Endothelial cell of umbilical vein (primary cell): ENCODE results near the gene DR1. TPM values are rescaled to one million over a fixed set of nuclear protein-coding genes. Genes with fewer than 3 reads are reported as not detected.

ENCODE experiments used
- BruUV-seq: library from RNA; stranded (reverse); fragments of 400-500 nt; replicated peaks from 2 replicates; lab custom pipeline; 2021; lab: Mats Ljungman, UMichigan
- CTCF ChIA-PET: fragments of 300-600, 350-600 bp; sonication (Branson Sonifier 250); formaldehyde crosslinking; loops from one replicate; lab custom pipeline; 2021; ENCODE audit warnings: antibody characterized with exemption, inconsistent platforms; lab: Charles Lee
- POLR2A ChIA-PET: fragments of 300-600, 350-600 bp; sonication (Branson Sonifier 250); formaldehyde crosslinking; loops from one replicate; lab custom pipeline; 2021; ENCODE audit warnings: antibody characterized with exemption, inconsistent platforms; lab: Charles Lee
- DNase-seq: peaks from one replicate; pipeline ENCODE4 v3.0.0-alpha.2; 2011; ENCODE audit warnings: low read depth, low spot score
- FAIRE-seq: peaks from 2 replicates; lab custom pipeline; 2011; peaks lifted over from hg19 to GRCh38; lab: Jason Lieb, UNC
- H2AFZ ChIP-seq: 2 replicates; pipeline ENCODE4 v1.6.0; 2012; ENCODE audit warnings: low read depth, low read length, control low read depth, inconsistent platforms
- H3K27ac ChIP-seq: 2 replicates; pipeline ENCODE4 v1.5.1; 2011; ENCODE audit warnings: low read depth, mild to moderate bottlenecking, control low read depth, low read length, moderate library complexity; ENCODE audit not compliant: insufficient read depth
- H3K27me3 ChIP-seq, 2 experiments: 2 replicates each; pipeline versions ENCODE4 v1.6.0 to v1.6.1; 2011; ENCODE audit warnings: low read length in 2 of 2, mixed read lengths in 1 of 2; ENCODE audit not compliant: control insufficient read depth in 2 of 2, insufficient read depth in 2 of 2
- H3K36me3 ChIP-seq, 2 experiments: 2 replicates in 1 of 2; 3 replicates in 1 of 2; pipeline ENCODE4 v1.5.1; 2011; ENCODE audit warnings: low read length in 2 of 2, mild to moderate bottlenecking in 1 of 2, moderate library complexity in 1 of 2; ENCODE audit not compliant: control insufficient read depth in 2 of 2, insufficient read depth in 2 of 2; ENCODE audit errors: extremely low read depth in 1 of 2
- H3K4me1 ChIP-seq: 3 replicates; pipeline ENCODE4 v1.5.1; 2011; ENCODE audit warnings: mild to moderate bottlenecking, low read length; ENCODE audit not compliant: control insufficient read depth, insufficient read depth; ENCODE audit errors: extremely low read depth
- H3K4me2 ChIP-seq: 2 replicates; pipeline ENCODE4 v1.6.1; 2011; ENCODE audit warnings: low read length, control low read depth, mixed read lengths; ENCODE audit not compliant: insufficient read depth
- H3K4me3 ChIP-seq, 3 experiments: fragments of 200-600 bp in 1 of 3; sonication (generic), shearing (Covaris generic) in 1 of 3; replicated peaks in 1 of 3; 2 replicates each; pipeline ENCODE4 v1.5.1; 2011 to 2016; ENCODE audit warnings: control low read depth in 3 of 3, low read length in 3 of 3, mild to moderate bottlenecking in 2 of 3, inconsistent platforms in 1 of 3, low read depth in 1 of 3, moderate library complexity in 1 of 3; ENCODE audit not compliant: insufficient read depth in 1 of 3
- H3K79me2 ChIP-seq: 2 replicates; pipeline ENCODE4 v1.6.0; 2012; ENCODE audit warnings: low read length, inconsistent platforms; ENCODE audit not compliant: control insufficient read depth, insufficient read depth
- H3K9ac ChIP-seq: replicated peaks from 2 replicates; pipeline ENCODE3; 2011; ENCODE audit warnings: low read length, control low read depth; ENCODE audit not compliant: insufficient read depth; ENCODE audit errors: extremely low read depth
- H3K9me1 ChIP-seq: replicated peaks from 3 replicates; pipeline ENCODE4 v1.6.0; 2011; ENCODE audit warnings: mild to moderate bottlenecking, low read length; ENCODE audit not compliant: control insufficient read depth, insufficient read depth; ENCODE audit errors: extremely low read depth
- H3K9me3 ChIP-seq: replicated peaks from 2 replicates; pipeline ENCODE4 v1.5.1; 2012; ENCODE audit warnings: low read length, inconsistent platforms; ENCODE audit not compliant: control insufficient read depth, insufficient read depth
- H4K20me1 ChIP-seq: replicated peaks from 2 replicates; pipeline ENCODE3; 2011; ENCODE audit warnings: mild to moderate bottlenecking, low read length; ENCODE audit not compliant: control insufficient read depth, insufficient read depth; ENCODE audit errors: extremely low read depth
- CTCF ChIP-seq, 2 donors: IDR thresholded peaks; 1 replicate in 1 of 2; 2 replicates in 1 of 2; pipeline ENCODE4 v1.5.1; 2011; ENCODE audit warnings: low read length in 2 of 2, mild to moderate bottlenecking in 2 of 2, moderate library complexity in 2 of 2, control low read depth in 1 of 2, inconsistent platforms in 1 of 2, low read depth in 1 of 2; ENCODE audit not compliant: insufficient read depth in 1 of 2; ENCODE audit errors: extremely low read depth in 1 of 2
- EZH2 ChIP-seq: IDR thresholded peaks from 2 replicates; pipeline ENCODE4 v1.6.1; 2012; ENCODE audit warnings: borderline replicate concordance, low read depth, mild to moderate bottlenecking, moderate library complexity, low read length, inconsistent platforms; ENCODE audit not compliant: severe bottlenecking
- FOS ChIP-seq: IDR thresholded peaks from 2 replicates; pipeline ENCODE4 v1.6.1; 2011; ENCODE audit warnings: mild to moderate bottlenecking, low read length, moderate library complexity, borderline replicate concordance; ENCODE audit not compliant: insufficient read depth
- GATA2 ChIP-seq: IDR thresholded peaks from 2 replicates; pipeline ENCODE4 v1.7.0; 2011; ENCODE audit warnings: low read depth, mild to moderate bottlenecking, moderate library complexity, mixed read lengths, low read length; ENCODE audit not compliant: insufficient read length, insufficient read depth
- JUN ChIP-seq: IDR thresholded peaks from 2 replicates; pipeline ENCODE4 v1.6.1; 2011; ENCODE audit warnings: borderline replicate concordance, low read depth; ENCODE audit not compliant: insufficient read length, insufficient read depth
- MAX ChIP-seq: IDR thresholded peaks from 2 replicates; pipeline ENCODE4 v1.6.1; 2011; ENCODE audit not compliant: insufficient read depth, insufficient read length
- MYC ChIP-seq: IDR thresholded peaks from one replicate; pipeline ENCODE4 v1.6.1; 2011; ENCODE audit warnings: mild to moderate bottlenecking, low read depth, low read length
- POLR2A ChIP-seq: IDR thresholded peaks from 2 replicates; pipeline ENCODE4 v1.6.1; 2012; ENCODE audit warnings: low read depth, mild to moderate bottlenecking, control low read depth, low read length
- POLR2AphosphoS5 ChIP-seq: IDR thresholded peaks from 2 replicates; pipeline ENCODE4 v1.6.1; 2012; ENCODE audit warnings: low read depth, mild to moderate bottlenecking, control low read depth, low read length, moderate library complexity; ENCODE audit not compliant: insufficient read depth
- dilution Hi-C: fragments of 300-500 bp; cut with MboI; formaldehyde crosslinking; loops from one replicate; pipeline ENCODE4 v1.15.0; 2019; ENCODE audit warnings: low sequenced_read_pairs; ENCODE audit not compliant: extremely low pct_ligation_motif_present
- intact Hi-C: fragments of 100-400 bp; cut with micrococcal nuclease; formaldehyde crosslinking; loops from one replicate; pipeline ENCODE4 v1.10.0; 2022
- polyA plus RNA-seq, 4 experiments: library from polyadenylated mRNA; depleted of rRNA in 3 of 4; stranded (reverse) in 3 of 4; unstranded in 1 of 4; fragments of >200 nt; gene quantifications; 2 replicates each; pipeline versions ENCODE4 v1.2.1 to v1.2.3, GENCODE V29; 2011 to 2012; ENCODE audit warnings: missing spikeins in 1 of 4
- total RNA-seq: library from RNA; stranded (reverse); gene quantifications from 2 replicates; pipeline ENCODE4 v1.2.3, GENCODE V29; 2021

Gene DR1
- total and polyA plus RNA-seq, 2 donors (not counting 3 experiments of a cell fraction or from before 2014, with no cell fraction given): 11.7 to 49.4 TPM

GRCh38 chr1:93339171-93339697 is 6.5 kb upstream of the DR1 start:
- intact Hi-C loops (no loop called here), dilution Hi-C loops (no loop called here)
- no peak overlapping the region for H3K9ac ChIP-seq
- peak overlapping the region; percentile 33 for H2AFZ ChIP-seq
- peak overlapping the region; percentile 64 for H3K27ac ChIP-seq
- no peaks in the 10 kb centered on the region for H3K36me3 ChIP-seq
- no peaks in the 10 kb centered on the region for H3K79me2 ChIP-seq
- H4K20me1 ChIP-seq: no peaks in the 10 kb centered on the region
- POLR2A ChIA-PET: no interaction called here
- peaks cover 34% of the 10 kb centered on the region for H3K4me1 ChIP-seq
- BruUV-seq: no TSS peak
- H3K4me3 ChIP-seq: no peak overlapping the region
- H3K9me1 ChIP-seq: no peaks in the 10 kb centered on the region
- FAIRE-seq: no peak
- no peak for TF ChIP-seq MAX
- TF ChIP-seq POLR2AphosphoS5: no peak
- TF ChIP-seq GATA2: no peak
- no peak for TF ChIP-seq MYC
- no peak for TF ChIP-seq EZH2
- TF ChIP-seq JUN: no peak
- TF ChIP-seq POLR2A: no peak
- TF ChIP-seq CTCF (IDR thresholded peaks at IDR 0.05; ENCODE audit: extremely low read depth in 1 of 2, insufficient read depth in 1 of 2, low read depth in 1 of 2, low read length in 2 of 2): no peak
- TF ChIP-seq FOS: no peak
- no peaks in the 10 kb centered on the region for H3K9me3 ChIP-seq
- H3K27me3 ChIP-seq: no peaks in the 10 kb centered on the region
- H3K4me2 ChIP-seq: no peak overlapping the region
- no peak for DNase-seq
- CTCF ChIA-PET: interaction anchor here (1.3 to 1.8 kb wide), 2 partner anchors 10 to 35 kb away, joined by 5 to 10 read pairs; no protein-coding TSS in a partner anchor
